Esophagus squamous epithelium (tissue), 5 donors: ENCODE measurements around the gene GIGYF2. TPM values are rescaled to one million over a fixed set of nuclear protein-coding genes. Genes with fewer than 3 reads are reported as not detected.

Experiments
- DNase-seq: peaks from one replicate; lab custom pipeline; 2025; lab: John Stamatoyannopoulos, UW
- H3K27ac ChIP-seq, 4 donors: fragments of 200-600 bp; sonication (generic); one replicate each; pipeline ENCODE4 v1.5.1; 2016 to 2019; ENCODE audit warnings: mild to moderate bottlenecking in 1 of 4
- H3K27me3 ChIP-seq, 4 donors: fragments of 200-600 bp; sonication (generic); 1 replicate in 3 of 4; 2 replicates in 1 of 4; pipeline versions ENCODE4 v1.5.1 to v1.6.0; 2017 to 2021; ENCODE audit warnings: antibody characterized with exemption in 1 of 4
- H3K36me3 ChIP-seq, 3 donors: fragments of 200-600 bp; sonication (generic); one replicate each; pipeline ENCODE4 v1.5.1; 2016 to 2019
- H3K4me1 ChIP-seq, 3 donors: fragments of 200-600 bp; sonication (generic); one replicate each; pipeline ENCODE4 v1.5.1; 2017 to 2019
- H3K4me3 ChIP-seq, 4 donors: fragments of 200-600 bp; sonication (generic); 1 replicate in 3 of 4; 2 replicates in 1 of 4; pipeline ENCODE4 v1.5.1; 2016 to 2019; ENCODE audit warnings: mild to moderate bottlenecking in 2 of 4, moderate library complexity in 1 of 4
- H3K9me3 ChIP-seq, 3 donors: fragments of 200-600 bp; sonication (generic); one replicate each; pipeline ENCODE4 v1.5.1; 2016 to 2019
- POLR2A ChIP-seq, 4 donors: fragments of 450-650 bp; IDR thresholded peaks; one replicate each; pipeline ENCODE4 v1.6.1; 2017; ENCODE audit warnings: antibody characterized with exemption in 4 of 4, mild to moderate bottlenecking in 4 of 4, moderate library complexity in 3 of 4
- WGBS, 2 donors: methylation state at CpG; one replicate each; pipeline ENCODE4 v1.1.5; 2018; 5-methylcytosine and 5-hydroxymethylcytosine counted together
- intact Hi-C: fragments of 100-400 bp; cut with DNase I; formaldehyde crosslinking; loops from one replicate; pipeline ENCODE4 v1.15.0; 2022
- total RNA-seq, 4 donors: library from RNA; depleted of rRNA; stranded (reverse); fragments of >200 nt; gene quantifications; one replicate each; pipeline ENCODE4 v1.1.0, GENCODE V29; 2016
- TF ChIP-seq, protein P1 (sequence below), 6 experiments: fragments of 450-650 bp in 4 of 6; fragments of 200-600 bp in 2 of 6; sonication (generic) in 2 of 6; IDR thresholded peaks; one replicate each; pipeline ENCODE4 v1.5.1; 2016 to 2019; ENCODE audit warnings: antibody characterized with exemption in 6 of 6, mild to moderate bottlenecking in 4 of 6, moderate library complexity in 4 of 6
- donor health status: DM: yes; HTN: yes; CAD: no.

The GIGYF2 gene
- total RNA-seq, 4 donors from 2014 or later: 48.7 to 79.0 (median 62.0) TPM

DNA sequence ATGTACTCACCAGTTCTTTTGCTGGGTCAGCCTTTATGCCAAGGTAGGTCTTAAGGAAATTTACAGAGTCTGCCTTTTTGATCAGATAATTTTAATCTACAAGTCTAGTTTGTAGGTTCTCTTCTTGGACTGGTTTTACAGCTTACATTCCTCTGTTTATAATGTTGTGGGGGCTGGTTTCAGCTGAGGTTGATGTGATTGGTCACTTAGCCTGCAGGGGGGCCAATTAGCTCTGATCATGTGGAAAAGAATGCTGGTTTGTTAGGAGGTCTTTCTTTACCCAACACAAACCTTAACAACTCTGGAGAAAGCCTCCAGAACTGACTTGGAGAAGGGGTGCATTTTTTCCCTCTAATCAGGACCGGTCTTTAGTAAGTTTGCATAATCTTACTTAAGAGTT lies 79.3 kb downstream of the GIGYF2 start, which contains the start of gene KCNJ13:
Gene KCNJ13 (minus strand): TSS at position 131 of the 400 bp plus-strand sequence. CDS start 5,203 bp downstream, outside the sequence.
- peaks cover 0 to 66% (median 0%) of the 10 kb centered on the region in 3 donors for H3K36me3 ChIP-seq
- H3K27ac ChIP-seq: no peak within 1 kb of the TSS
- intact Hi-C loops: no loop called here
- DNase-seq: no peak
- H3K27me3 ChIP-seq: no peaks in the 10 kb centered on the region
- H3K4me1 ChIP-seq: no peaks in the 10 kb centered on the region
- H3K4me3 ChIP-seq: no peak within 1 kb of the TSS
- WGBS, 2 donors: 56 to 94% methylated on average over 1 of the region's 1 CpG
- H3K9me3 ChIP-seq: no peaks in the 10 kb centered on the region
- TF ChIP-seq POLR2A (IDR thresholded peaks at IDR 0.05): no peak
- TF ChIP-seq, protein P1, sequence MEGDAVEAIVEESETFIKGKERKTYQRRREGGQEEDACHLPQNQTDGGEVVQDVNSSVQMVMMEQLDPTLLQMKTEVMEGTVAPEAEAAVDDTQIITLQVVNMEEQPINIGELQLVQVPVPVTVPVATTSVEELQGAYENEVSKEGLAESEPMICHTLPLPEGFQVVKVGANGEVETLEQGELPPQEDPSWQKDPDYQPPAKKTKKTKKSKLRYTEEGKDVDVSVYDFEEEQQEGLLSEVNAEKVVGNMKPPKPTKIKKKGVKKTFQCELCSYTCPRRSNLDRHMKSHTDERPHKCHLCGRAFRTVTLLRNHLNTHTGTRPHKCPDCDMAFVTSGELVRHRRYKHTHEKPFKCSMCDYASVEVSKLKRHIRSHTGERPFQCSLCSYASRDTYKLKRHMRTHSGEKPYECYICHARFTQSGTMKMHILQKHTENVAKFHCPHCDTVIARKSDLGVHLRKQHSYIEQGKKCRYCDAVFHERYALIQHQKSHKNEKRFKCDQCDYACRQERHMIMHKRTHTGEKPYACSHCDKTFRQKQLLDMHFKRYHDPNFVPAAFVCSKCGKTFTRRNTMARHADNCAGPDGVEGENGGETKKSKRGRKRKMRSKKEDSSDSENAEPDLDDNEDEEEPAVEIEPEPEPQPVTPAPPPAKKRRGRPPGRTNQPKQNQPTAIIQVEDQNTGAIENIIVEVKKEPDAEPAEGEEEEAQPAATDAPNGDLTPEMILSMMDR (IDR thresholded peaks at IDR 0.05): no peak

DNA sequence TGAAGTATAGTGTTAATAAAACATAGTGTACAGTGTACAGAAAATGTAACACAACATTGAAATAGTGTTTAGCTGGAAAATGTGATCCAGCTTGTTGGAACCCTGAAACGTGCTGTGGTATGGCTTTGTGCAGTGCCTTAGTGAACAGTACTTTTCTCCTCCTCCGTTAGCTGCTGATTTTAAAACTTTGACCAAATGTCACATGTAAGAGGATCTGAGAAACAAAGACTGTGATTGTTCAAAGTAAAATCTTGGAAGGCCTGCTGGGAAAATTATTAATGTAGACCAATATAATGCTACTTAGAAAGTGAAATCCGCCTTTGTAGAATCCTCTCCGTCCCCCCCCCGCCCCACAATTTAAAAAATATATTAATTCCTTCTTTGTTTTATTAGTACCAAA lies 80.1 kb downstream of the GIGYF2 start:
- 81 to 91% methylated on average over 5 of the region's 5 CpGs for WGBS, 2 donors
- no peaks in the 10 kb centered on the region for H3K9me3 ChIP-seq
- peaks cover 0 to 58% (median 0%) of the 10 kb centered on the region in 3 donors for H3K36me3 ChIP-seq
- TF ChIP-seq, protein P1 (IDR thresholded peaks at IDR 0.05): no peak
- no peak for TF ChIP-seq POLR2A (IDR thresholded peaks at IDR 0.05)
- no peak overlapping the region for H3K4me3 ChIP-seq
- no peak for DNase-seq
- H3K27me3 ChIP-seq: no peaks in the 10 kb centered on the region
- H3K27ac ChIP-seq: no peak overlapping the region
- intact Hi-C loops: no loop called here
- H3K4me1 ChIP-seq: no peaks in the 10 kb centered on the region

DNA sequence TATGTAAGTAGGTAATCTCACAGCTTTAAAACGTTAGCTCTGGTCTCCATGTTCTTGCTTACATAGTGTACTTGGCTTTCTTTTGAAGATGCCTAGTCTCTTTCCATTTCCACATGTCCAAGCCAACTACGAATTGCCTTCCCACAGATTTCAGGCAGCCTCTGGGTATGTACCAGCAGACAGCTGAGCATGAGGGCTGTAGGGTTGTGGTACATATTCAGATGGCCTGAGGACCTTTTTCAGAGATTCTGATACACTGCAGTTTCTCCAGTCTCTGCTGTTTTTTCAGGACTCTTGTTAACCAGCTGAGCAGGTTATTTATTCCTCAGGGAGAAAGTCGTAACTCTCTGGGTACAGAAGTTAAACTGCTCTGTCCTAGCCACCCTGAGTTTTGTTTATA lies 82.3 kb downstream of the GIGYF2 start:
- intact Hi-C loops: no loop called here
- H3K27ac ChIP-seq: no peak overlapping the region
- WGBS, 2 donors: 78 to 92% methylated on average over 3 of the region's 3 CpGs
- no peak overlapping the region for H3K4me3 ChIP-seq
- TF ChIP-seq POLR2A (IDR thresholded peaks at IDR 0.05): no peak
- TF ChIP-seq, protein P1 (IDR thresholded peaks at IDR 0.05): no peak
- no peaks in the 10 kb centered on the region for H3K9me3 ChIP-seq
- H3K4me1 ChIP-seq: no peaks in the 10 kb centered on the region
- peaks cover 0 to 48% (median 0%) of the 10 kb centered on the region in 3 donors for H3K36me3 ChIP-seq
- no peaks in the 10 kb centered on the region for H3K27me3 ChIP-seq
- DNase-seq: no peak

DNA sequence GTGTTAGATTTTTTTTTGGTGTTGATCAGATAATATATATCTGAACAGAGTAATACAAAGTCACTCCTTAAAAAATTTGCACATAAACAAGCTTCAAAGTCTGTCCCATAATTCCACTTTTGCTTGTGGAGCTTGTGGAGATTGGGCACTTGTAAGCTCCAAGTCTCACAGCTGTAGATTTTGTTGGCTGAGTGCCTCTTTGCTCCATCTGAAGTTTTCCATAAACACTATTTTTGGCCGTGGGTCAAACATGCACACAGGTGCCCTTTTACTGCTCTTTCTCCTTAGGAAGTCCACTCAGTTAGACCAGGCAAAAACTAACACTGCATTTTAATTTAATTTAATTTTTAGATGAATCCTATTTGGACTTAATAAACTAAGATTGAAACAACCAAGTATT lies 82.8 kb downstream of the GIGYF2 start:
- H3K36me3 ChIP-seq: peaks cover 0 to 48% (median 0%) of the 10 kb centered on the region in 3 donors
- H3K4me3 ChIP-seq: no peak overlapping the region
- no peaks in the 10 kb centered on the region for H3K4me1 ChIP-seq
- H3K27ac ChIP-seq: no peak overlapping the region
- no peaks in the 10 kb centered on the region for H3K9me3 ChIP-seq
- H3K27me3 ChIP-seq: no peaks in the 10 kb centered on the region
- TF ChIP-seq, protein P1 (IDR thresholded peaks at IDR 0.05): no peak
- TF ChIP-seq POLR2A (IDR thresholded peaks at IDR 0.05): no peak
- DNase-seq: no peak
- intact Hi-C loops: no loop called here
- WGBS, 2 donors: 76 to 79% methylated on average over 1 of the region's 1 CpG

DNA sequence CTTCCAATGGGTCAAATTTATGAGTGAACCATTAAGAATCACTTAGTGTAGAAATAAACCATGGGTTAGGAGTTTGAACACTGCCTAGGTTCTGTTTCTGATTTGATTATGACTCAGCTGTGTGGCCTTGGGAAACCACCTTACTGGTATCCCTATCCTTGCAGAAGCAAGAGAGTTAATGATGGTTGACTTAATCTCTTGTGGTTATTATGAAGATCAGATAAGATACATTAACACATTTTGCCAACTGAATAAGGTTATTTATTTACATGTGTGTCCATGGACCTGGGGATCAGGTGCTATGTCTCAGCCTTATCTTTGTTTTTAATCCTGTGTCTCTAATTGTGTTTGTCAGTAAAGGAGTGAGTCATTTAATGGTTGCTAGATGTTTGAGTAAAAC lies 84.6 kb downstream of the GIGYF2 start:
- no peak for DNase-seq
- Histone ChIP-seq H3K36me3 (peaks cover 0 to 55% (median 0%) of the 10 kb centered on the region in 3 donors), H3K9me3 (no peaks in the 10 kb centered on the region), H3K27ac (no peak overlapping the region), H3K4me3 (no peak overlapping the region), H3K4me1 (no peaks in the 10 kb centered on the region), H3K27me3 (no peaks in the 10 kb centered on the region)
- intact Hi-C loops: no loop called here
- TF ChIP-seq, protein P1 (IDR thresholded peaks at IDR 0.05): no peak
- TF ChIP-seq POLR2A (IDR thresholded peaks at IDR 0.05): no peak
